ENCODE measurements around the gene MTAP.

GRCh38 chr9:21811914-21812313 lies 9.5 kb downstream of the MTAP start:
- no peak for TF ChIP-seq CTCF (optimal IDR thresholded peaks at IDR 0.05 in 1 of 3, IDR thresholded peaks at IDR 0.05 in 1 of 3, conservative IDR thresholded peaks at IDR 0.05 in 1 of 3; ENCODE audit: extremely low read depth in 1 of 3, insufficient read depth in 2 of 3, low read length in 3 of 3)
- no peak for TF ChIP-seq EZH2 (IDR thresholded peaks at IDR 0.05; ENCODE audit: low read length)
